Endodermal cell (in vitro differentiated cells): ENCODE measurements around the gene NUDT6. TPM values are rescaled to one million over a fixed set of nuclear protein-coding genes. Genes with fewer than 3 reads are reported as not detected.

ENCODE experiments used
- DNase-seq: peaks from one replicate; pipeline ENCODE4 v3.0.0-alpha.2; 2017
- H3K27ac ChIP-seq: 2 replicates; pipeline ENCODE4 v1.5.1; 2013; ENCODE audit warnings: mild to moderate bottlenecking, low read depth, low read length, moderate library complexity
- H3K27me3 ChIP-seq: 2 replicates; pipeline ENCODE4 v1.6.1; 2013; ENCODE audit warnings: mild to moderate bottlenecking, low read length, moderate library complexity; ENCODE audit not compliant: insufficient read depth, control insufficient read depth, poor library complexity, severe bottlenecking
- H3K36me3 ChIP-seq: 2 replicates; pipeline ENCODE4 v1.7.0; 2013; ENCODE audit warnings: mild to moderate bottlenecking, low read length, moderate library complexity; ENCODE audit not compliant: control insufficient read depth, insufficient read depth
- H3K4me1 ChIP-seq: one replicate; pipeline ENCODE4 v1.7.0; 2013; ENCODE audit warnings: low read length; ENCODE audit not compliant: control insufficient read depth, insufficient read depth
- H3K4me3 ChIP-seq: 2 replicates; pipeline ENCODE4 v1.5.1; 2013; ENCODE audit warnings: mild to moderate bottlenecking, low read length, moderate library complexity
- H3K9ac ChIP-seq: 2 replicates; pipeline ENCODE4 v1.6.1; 2013; ENCODE audit warnings: mild to moderate bottlenecking, low read length, moderate library complexity; ENCODE audit not compliant: poor library complexity, severe bottlenecking; ENCODE audit errors: extremely low read depth
- H3K9me3 ChIP-seq: 2 replicates; pipeline ENCODE4 v1.6.1; 2013; ENCODE audit warnings: mild to moderate bottlenecking, low read length, moderate library complexity; ENCODE audit not compliant: control insufficient read depth
- H3K27ac Mint-ChIP-seq: 2 replicates; pipeline ENCODE4 v1.8.0; 2020; ENCODE audit warnings: mixed read lengths
- H3K27me3 Mint-ChIP-seq: 2 replicates; pipeline ENCODE4 v1.8.0; 2021; ENCODE audit warnings: mild to moderate bottlenecking, mixed read lengths; ENCODE audit not compliant: insufficient read depth
- H3K36me3 Mint-ChIP-seq: 2 replicates; pipeline ENCODE4 v1.8.0; 2020; ENCODE audit warnings: low read depth, mixed read lengths
- H3K4me1 Mint-ChIP-seq: 2 replicates; pipeline ENCODE4 v1.8.0; 2020; ENCODE audit warnings: mixed read lengths
- H3K4me3 Mint-ChIP-seq: 2 replicates; pipeline ENCODE4 v1.8.0; 2020; ENCODE audit warnings: mild to moderate bottlenecking, moderate library complexity, mixed read lengths
- H3K9me3 Mint-ChIP-seq: 2 replicates; pipeline ENCODE4 v1.8.0; 2020; ENCODE audit warnings: mild to moderate bottlenecking, mixed read lengths
- WGBS, 2 experiments: methylation state at CpG; one replicate each; pipeline versions ENCODE4 v1.1.5 to v1.1.7; 2013; ENCODE audit warnings: missing lambda C conversion rate in 2 of 2, mixed read lengths in 1 of 2; ENCODE audit not compliant: insufficient coverage in 1 of 2, insufficient read length in 1 of 2; 5-methylcytosine and 5-hydroxymethylcytosine counted together
- total RNA-seq, 2 donors: library from RNA; stranded (reverse); fragmentation: NEBNext Ultra II Directional in 1 of 2; extraction: Animal tissue kit (Norgen Biotek cat#: 25700) in 1 of 2; gene quantifications; 2 replicates in 1 of 2; 3 replicates in 1 of 2; pipeline ENCODE4 v1.2.1, GENCODE V29; 2021
- TF ChIP-seq, protein P1 (sequence below): fragments of 200-600 bp; sonication (generic); conservative IDR thresholded peaks from 2 replicates; pipeline ENCODE4 v1.5.0; 2021; ENCODE audit warnings: antibody characterized with exemption, mild to moderate bottlenecking

Gene NUDT6
- total RNA-seq, 2 donors from 2014 or later: 5.8 to 11.6 TPM

DNA sequence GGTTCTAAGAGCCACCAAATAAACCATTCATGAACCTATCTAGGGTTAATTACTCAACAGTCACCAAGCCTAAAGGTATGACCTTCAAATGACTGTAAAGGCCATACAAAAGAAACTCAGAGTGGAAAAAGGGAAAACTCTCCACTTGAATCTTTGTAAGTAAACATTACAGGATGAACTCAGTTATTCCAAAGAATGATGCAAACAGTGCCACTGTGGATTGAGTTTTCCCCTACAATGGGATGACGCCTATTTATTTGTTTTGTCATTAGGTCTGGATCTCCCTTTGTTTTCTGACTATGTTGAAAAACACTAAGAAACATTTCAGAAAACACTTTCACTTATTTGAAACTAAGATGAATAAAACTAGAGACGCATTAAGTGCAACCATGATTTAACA is 12.7 kb downstream of the NUDT6 start:
- Mint-ChIP-seq H3K9me3 (no peaks in the 10 kb centered on the region), H3K4me3 (no peak overlapping the region), H3K27me3 (no peaks in the 10 kb centered on the region), H3K36me3 (peaks cover 7% of the 10 kb centered on the region), H3K27ac (no peak overlapping the region), H3K4me1 (peaks cover 9% of the 10 kb centered on the region)
- no peak overlapping the region for H3K27ac ChIP-seq
- H3K4me1 ChIP-seq: no peaks in the 10 kb centered on the region
- no peak overlapping the region for H3K4me3 ChIP-seq
- DNase-seq: no peak
- no peaks in the 10 kb centered on the region for H3K36me3 ChIP-seq
- H3K9me3 ChIP-seq: no peaks in the 10 kb centered on the region
- H3K27me3 ChIP-seq: no peaks in the 10 kb centered on the region
- H3K9ac ChIP-seq: no peak overlapping the region
- TF ChIP-seq, protein P1, sequence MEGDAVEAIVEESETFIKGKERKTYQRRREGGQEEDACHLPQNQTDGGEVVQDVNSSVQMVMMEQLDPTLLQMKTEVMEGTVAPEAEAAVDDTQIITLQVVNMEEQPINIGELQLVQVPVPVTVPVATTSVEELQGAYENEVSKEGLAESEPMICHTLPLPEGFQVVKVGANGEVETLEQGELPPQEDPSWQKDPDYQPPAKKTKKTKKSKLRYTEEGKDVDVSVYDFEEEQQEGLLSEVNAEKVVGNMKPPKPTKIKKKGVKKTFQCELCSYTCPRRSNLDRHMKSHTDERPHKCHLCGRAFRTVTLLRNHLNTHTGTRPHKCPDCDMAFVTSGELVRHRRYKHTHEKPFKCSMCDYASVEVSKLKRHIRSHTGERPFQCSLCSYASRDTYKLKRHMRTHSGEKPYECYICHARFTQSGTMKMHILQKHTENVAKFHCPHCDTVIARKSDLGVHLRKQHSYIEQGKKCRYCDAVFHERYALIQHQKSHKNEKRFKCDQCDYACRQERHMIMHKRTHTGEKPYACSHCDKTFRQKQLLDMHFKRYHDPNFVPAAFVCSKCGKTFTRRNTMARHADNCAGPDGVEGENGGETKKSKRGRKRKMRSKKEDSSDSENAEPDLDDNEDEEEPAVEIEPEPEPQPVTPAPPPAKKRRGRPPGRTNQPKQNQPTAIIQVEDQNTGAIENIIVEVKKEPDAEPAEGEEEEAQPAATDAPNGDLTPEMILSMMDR: no peak
- 75 to 100% methylated on average over 1 to 2 of the region's 2 CpGs for WGBS, 2 experiments

DNA sequence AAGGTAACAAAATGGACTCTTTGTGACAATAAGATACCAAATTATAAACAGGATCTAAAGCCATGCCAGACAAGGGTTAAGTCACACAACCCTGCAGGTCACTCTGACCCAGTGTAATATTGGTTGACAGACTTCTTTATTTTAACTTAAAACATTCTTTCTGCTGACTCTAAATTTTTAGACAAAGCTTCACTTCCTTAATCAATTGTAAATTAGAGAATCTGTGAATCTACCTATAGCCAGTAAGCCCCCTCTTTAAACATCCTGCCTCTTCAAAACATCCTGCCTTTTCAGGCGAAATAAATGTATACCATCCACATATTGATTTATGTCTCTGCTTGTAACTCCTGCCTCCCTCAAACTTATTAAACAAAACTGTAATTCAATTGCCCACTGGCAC is 14.2 kb downstream of the NUDT6 start:
- Mint-ChIP-seq H3K9me3 (no peaks in the 10 kb centered on the region), H3K4me3 (no peak overlapping the region), H3K36me3 (peaks cover 8% of the 10 kb centered on the region), H3K4me1 (peaks cover 19% of the 10 kb centered on the region), H3K27ac (no peak overlapping the region), H3K27me3 (no peaks in the 10 kb centered on the region)
- H3K4me3 ChIP-seq: no peak overlapping the region
- DNase-seq: no peak
- TF ChIP-seq, protein P1: no peak
- WGBS, 2 experiments: 91 to 100% methylated on average over 1 of the region's 1 CpG
- H3K4me1 ChIP-seq: peaks cover 3% of the 10 kb centered on the region
- H3K9me3 ChIP-seq: no peaks in the 10 kb centered on the region
- no peaks in the 10 kb centered on the region for H3K36me3 ChIP-seq
- H3K27ac ChIP-seq: no peak overlapping the region
- H3K27me3 ChIP-seq: no peaks in the 10 kb centered on the region
- H3K9ac ChIP-seq: no peak overlapping the region

- Histone ChIP-seq H3K36me3 (no peaks in the 10 kb centered on the region), H3K27ac (no peak overlapping the region), H3K9ac (no peak overlapping the region), H3K4me3 (no peak overlapping the region), H3K27me3 (no peaks in the 10 kb centered on the region), H3K9me3 (no peaks in the 10 kb centered on the region), H3K4me1 (peaks cover 3% of the 10 kb centered on the region)
- peaks cover 8% of the 10 kb centered on the region for H3K36me3 Mint-ChIP-seq
- 83 to 95% methylated on average over 3 to 7 of the region's 7 CpGs for WGBS, 2 experiments
- no peak overlapping the region for H3K4me3 Mint-ChIP-seq
- peaks cover 21% of the 10 kb centered on the region for H3K4me1 Mint-ChIP-seq
- TF ChIP-seq, protein P1: no peak
- no peaks in the 10 kb centered on the region for H3K9me3 Mint-ChIP-seq
- DNase-seq: no peak
- H3K27ac Mint-ChIP-seq: no peak overlapping the region
- H3K27me3 Mint-ChIP-seq: no peaks in the 10 kb centered on the region
Measured at GRCh38 chr4:122906859-122907305, 15.5 kb downstream of the NUDT6 start.
